SIG-M5 treated with dmso at 0.1 percent for 504 hours (cell line): Measurements from ENCODE around the gene KCTD2.

ENCODE experiments used
- DNase-seq: peaks from one replicate; lab custom pipeline; 2025; ENCODE audit not compliant: unreplicated experiment; lab: John Stamatoyannopoulos, UW

The KCTD2 gene

DNA sequence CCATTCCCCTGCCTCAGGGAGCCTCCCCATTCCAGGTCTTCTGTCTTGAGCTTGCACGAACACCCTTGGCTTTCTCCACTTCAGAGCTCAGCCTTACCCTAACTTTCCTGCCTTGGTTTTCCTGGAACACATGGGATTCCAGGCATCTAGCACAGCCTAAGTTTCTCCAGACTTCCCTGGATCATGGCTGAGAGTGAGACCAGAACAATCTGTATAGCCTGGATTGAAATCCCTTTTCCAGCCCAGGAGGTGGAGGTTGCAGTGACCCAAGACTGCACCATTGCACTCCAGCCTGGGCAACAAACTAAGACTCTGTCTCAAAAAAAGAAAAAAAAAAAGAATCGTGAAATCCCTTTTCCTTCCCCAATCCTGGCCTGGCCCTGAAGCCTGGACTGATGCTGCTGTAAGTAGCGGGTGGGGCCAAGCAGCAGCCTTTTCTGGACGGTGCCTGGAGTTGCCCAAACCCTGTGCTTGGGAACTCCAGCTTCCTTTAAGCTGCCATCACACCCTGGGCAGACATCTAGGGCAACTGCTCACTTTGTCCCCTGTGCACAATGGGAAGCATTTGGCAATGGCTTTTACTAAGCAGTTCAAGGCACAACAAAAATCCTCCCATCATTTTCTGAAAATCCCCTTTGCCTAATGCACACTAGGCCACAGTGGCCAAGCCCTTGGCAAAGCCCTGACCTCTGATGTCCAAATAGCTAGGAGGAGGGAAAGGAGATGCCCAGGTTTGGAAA lies 28.7 kb downstream of the KCTD2 start:
- no peak for DNase-seq

GRCh38 chr17:75077072-75077495 lies 30.1 kb downstream of the KCTD2 start:
- DNase-seq = no peak

DNA sequence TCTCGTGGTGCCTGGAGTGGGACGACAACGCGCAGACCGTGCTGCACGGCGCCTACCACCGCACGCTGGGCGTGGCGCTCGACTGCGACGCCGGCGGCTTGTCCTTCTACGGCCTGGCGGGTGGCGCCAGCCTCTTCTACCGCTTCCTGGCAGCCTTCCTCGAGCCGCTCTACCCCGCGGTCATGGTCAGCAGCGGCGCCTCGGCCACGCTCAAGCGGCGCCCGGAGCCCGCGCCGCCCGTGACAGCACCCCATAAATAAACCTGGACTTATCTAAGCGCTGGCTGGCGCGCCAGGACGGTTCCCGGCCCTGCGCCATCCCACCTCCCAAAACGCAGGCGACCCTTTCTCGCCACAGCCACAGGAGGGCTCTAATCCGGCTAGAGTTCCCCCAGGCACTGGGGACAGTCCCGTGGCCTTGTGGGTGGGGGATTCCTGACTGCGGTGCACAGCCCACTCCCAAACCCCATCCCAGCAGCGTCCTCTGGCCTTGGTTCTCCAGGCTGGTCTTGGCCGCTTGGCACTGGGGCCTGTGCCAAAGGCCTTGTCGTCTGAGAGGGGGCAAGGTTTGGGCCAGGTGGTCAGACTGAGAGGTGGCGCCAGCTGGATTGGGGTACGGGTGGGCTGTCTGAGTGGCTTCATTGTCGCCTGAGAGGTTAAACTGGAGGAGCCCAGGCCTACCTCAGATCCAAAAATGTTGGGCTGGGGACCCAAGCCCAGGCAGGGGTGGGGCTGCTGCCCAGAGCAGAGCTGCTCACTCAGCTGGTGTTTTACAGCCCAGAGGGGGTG lies 30.7 kb downstream of the KCTD2 start:
- DNase-seq = no peak

GRCh38 chr17:75078284-75079022 lies 31.4 kb downstream of the KCTD2 start:
- DNase-seq = no peak

DNA sequence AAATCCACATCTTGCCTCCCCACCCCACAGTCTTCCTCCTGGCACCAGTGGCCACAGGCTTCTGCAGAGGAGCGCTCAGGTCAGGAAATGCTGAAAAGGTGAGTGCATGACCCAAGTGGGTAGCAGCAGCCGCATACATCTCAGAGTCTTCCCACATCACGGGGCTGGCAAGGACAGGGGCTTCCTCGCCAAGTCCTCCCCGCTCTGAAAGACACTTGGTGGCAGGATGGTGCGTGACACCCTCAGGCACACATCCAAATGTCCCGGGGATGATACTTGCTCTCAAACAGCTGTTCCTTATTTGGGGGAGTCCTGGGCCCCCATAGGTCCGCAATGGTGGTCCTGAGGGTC lies 32.0 kb downstream of the KCTD2 start:
- DNase-seq = no peak

- no peak for DNase-seq
Observed at GRCh38 chr17:75081611-75082540, 34.9 kb downstream of the KCTD2 start.

- DNase-seq = no peak
Observed at GRCh38 chr17:75082683-75083082, 35.7 kb downstream of the KCTD2 start.

DNA sequence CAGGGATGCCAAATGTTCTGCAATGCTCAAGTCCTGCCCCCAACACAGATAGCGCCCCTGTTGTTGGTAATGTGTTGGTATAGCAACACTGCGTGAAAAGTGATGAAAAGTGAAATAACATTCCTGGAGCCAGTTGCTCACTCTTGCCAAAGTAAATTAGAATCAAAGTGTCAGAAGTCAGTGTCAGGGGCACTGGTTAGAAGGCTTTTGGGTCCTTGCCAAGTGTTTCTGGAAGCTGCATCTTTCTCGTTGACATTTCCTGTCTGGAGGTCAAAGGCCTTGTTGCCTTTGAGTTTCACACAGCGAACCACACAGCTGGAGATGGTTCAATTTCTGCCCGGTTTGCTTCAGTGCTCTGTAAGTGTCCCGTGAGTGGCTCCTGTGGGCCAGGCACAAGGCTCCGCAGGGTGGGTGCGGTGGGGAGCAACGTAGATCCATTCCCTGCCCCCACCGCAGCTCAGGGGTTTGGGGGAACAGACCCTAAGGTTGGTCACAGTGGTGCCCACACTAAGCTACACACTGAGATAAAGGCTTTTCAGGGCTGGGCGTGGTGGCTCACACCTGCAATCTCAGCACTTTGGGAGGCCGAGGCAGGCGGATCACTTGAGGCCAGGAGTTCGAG lies 37.1 kb downstream of the KCTD2 start:
- DNase-seq = no peak

GRCh38 chr17:75086496-75087181 lies 39.6 kb downstream of the KCTD2 start:
- DNase-seq = no peak

- no peak for DNase-seq
Observed at GRCh38 chr17:75087182-75087557, 40.1 kb downstream of the KCTD2 start.

DNA sequence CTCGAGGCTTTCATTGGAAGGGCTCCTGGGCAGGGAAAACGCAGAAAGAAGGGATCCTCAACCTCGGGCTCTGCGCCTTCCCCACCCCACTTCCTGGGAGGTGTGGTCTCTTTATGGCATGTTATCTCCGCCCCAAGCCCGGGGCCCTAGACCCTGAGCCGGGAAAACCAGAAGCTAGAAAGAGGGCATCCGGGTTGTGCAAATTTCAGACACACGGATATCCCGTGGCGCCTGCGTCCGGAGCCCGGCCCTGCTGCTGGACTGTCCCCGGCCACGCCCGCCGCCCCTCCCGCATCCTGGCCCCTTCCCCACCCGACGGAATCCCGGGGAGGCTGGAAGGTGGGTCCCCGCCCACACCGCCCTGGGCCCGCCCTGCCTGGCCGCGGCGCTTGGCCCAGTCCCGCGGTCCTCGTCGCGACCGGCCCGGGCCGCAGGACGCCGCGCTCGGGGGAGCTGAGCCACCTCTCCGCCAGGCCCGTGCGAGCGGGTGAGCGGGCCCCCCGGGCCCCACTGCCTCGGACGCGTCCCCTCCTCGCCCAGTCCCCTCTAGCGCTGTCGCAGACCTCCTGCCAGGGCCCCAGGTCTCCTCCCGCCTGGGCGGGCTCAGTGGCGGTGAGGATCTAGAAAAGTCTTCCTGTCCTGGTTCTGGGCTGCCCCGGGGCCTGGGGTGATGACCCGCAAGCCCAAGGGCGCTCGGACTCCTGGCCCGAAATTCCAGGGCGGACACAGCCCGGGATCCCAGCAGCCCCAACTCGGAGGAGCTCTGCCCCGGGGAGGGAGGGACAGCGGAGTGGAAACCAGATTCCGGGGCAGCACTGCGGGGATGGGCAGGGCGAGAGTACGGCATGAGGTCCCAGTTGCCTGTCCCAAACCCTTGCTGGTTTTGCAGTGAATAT lies 40.8 kb downstream of the KCTD2 start, which contains the start of gene SLC16A5:
Gene SLC16A5, plus strand, starts transcription at position 397 of the 896 bp plus-strand sequence. CDS start 5,683 bp downstream, outside the sequence.
- DNase-seq = peak; percentile 90

DNA sequence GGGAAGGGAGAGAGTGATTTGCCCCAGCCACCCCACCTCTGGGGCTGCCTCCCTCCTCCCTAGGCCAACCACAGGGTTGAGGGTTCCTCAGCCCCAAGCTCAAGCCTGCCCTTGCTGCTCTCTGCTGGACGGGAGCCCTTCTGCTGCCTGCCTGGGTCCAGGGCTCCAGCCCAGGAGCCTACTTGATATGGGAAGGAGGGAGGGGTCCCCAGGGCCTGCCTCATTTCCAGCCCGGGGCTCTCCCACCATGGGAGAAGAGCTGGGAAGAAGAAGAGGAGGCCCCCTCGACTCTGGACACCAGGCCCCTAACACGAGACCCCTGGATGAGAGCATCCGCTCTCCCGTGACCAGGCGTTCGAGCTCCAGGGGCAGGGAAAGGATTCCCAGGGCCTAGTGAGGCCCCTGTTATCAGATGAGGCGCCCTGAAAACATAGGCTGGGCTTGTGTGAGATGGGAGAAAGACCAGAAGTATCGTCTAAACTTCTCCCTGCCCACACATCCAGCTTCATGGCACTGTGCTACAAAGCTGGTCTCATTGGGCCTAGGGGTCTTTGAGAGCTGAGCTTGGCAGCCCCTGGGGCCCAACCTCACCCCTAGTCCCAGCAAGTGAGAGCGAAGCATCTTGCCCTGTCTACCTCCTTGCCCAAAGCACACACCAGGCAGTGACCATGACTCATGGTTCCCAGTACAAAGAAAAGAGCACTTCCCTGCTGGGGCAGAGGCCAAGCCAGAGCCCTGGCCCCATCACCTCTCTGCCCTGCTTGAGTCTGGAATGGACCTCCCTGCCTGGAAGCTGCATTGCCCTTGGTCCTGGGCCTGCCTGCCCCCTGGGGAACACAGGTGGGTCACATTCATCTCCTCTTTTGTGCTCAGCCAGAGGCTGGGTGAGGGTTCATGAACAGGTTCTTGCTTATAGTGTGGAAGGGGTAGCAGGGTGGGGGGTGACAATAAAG lies 41.7 kb downstream of the KCTD2 start:
- peak; percentile 51 for DNase-seq

DNA sequence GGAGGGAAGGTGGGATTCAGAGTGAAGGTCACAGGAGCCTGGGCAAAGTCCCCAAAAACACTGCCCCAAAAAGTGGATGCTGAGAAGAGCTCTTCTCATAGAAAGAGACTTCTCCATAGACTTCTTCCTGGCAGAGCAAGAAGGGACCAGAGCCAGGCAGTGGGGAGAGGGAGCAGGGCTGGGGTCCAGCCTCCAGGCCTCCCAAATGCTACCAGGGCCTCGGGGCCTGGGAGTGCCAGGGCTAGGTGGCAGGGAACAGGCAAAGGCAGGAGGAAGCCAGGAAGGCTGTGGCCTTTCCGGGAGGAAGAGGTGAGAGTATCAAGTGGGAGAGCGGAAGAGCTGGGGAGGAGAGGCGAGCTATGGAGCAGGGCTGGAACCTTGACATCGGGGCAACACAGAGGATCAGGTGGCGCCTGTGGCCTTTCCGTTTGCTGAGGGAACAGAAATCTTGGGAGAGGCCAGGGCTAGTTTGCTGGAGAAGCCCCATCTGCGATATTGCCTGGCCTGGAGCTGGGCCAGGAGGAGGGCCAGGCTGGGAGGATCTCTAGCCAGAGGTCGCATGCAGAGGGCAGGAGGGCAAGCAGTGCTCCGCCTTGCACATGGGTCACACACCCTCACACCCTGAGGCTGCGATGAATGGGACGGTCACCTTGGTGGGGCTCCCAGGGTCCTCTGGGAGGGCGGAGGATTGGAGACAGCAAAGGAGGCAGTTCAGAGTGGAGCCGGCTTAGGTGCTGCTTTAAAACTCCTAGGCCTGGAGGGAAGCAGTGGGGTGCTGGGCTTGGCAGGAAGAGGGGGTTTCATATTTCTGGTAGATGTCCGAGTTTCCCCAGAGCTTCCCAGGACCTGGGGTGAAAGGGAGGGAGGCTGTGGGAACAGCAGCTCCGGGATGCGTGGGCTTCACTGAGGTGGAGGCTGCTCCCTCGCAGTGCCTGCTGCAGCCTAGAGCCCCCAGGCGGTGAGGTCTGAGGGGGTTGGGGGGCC lies 44.1 kb downstream of the KCTD2 start:
- no peak for DNase-seq

- DNase-seq = no peak
Observed at GRCh38 chr17:75091855-75092327, 44.9 kb downstream of the KCTD2 start.

DNA sequence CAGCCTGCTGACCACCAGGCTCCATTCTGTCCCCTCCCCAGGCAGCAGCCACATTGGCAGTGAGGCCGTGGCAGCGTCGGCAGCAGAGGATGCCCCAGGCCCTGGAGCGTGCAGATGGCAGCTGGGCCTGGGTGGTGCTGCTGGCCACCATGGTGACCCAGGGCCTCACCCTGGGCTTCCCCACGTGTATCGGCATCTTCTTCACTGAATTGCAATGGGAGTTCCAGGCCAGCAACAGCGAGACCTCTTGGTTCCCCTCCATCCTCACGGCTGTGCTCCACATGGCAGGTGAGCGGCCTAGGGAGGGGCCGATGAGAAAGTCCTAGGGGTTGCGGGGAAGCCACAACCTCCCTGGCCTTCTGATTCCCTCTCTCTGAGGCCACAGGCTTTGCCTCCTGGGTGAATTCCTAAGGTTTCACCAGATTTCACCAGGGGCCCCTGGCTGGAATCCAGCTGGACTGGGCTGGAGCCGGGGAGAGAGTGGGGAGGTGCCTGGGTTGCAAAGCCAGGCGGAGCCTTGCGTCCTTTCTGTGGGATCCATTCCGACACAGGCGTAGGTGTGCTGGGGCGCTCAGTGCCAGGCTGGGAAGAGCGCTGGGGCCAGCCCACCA lies 46.6 kb downstream of the KCTD2 start:
- DNase-seq = no peak
